Fibroblast of lung (primary cell): ENCODE results near the gene RTN4. TPM values are rescaled to one million over a fixed set of nuclear protein-coding genes. Genes with fewer than 3 reads are reported as not detected.

Experiments
- DNase-seq, 2 donors: peaks; one replicate each; pipeline versions ENCODE4 v3.0.0 to v3.0.0-alpha.2; 2010; ENCODE audit warnings: low read depth in 2 of 2
- H2AFZ ChIP-seq: 2 replicates; pipeline ENCODE4 v1.5.1; 2012; ENCODE audit warnings: low read length, control low read depth, inconsistent platforms
- H3K27ac ChIP-seq: 2 replicates; pipeline ENCODE4 v1.5.1; 2011; ENCODE audit warnings: low read length, control low read depth; ENCODE audit not compliant: insufficient read depth
- H3K27me3 ChIP-seq: 2 replicates; pipeline ENCODE4 v1.5.1; 2011; ENCODE audit warnings: mild to moderate bottlenecking, low read length; ENCODE audit not compliant: control insufficient read depth, insufficient read depth
- H3K36me3 ChIP-seq: 2 replicates; pipeline ENCODE4 v1.5.1; 2011; ENCODE audit warnings: low read length; ENCODE audit not compliant: control insufficient read depth, insufficient read depth
- H3K4me1 ChIP-seq: 2 replicates; pipeline ENCODE4 v1.5.1; 2011; ENCODE audit warnings: low read length; ENCODE audit not compliant: control insufficient read depth, insufficient read depth; ENCODE audit errors: extremely low read depth
- H3K4me2 ChIP-seq: 2 replicates; pipeline ENCODE4 v1.5.1; 2011; ENCODE audit warnings: low read length, control low read depth; ENCODE audit not compliant: insufficient read depth; ENCODE audit errors: extremely low read depth
- H3K4me3 ChIP-seq, 4 experiments: fragments of 200-600 bp in 1 of 4; sonication (generic) in 1 of 4; replicated peaks in 1 of 4; 2 replicates each; pipeline ENCODE4 v1.5.1; 2011 to 2016; ENCODE audit warnings: low read length in 4 of 4, low read depth in 3 of 4, mild to moderate bottlenecking in 3 of 4, control low read depth in 2 of 4, inconsistent platforms in 1 of 4, mixed read lengths in 1 of 4; ENCODE audit not compliant: insufficient read depth in 1 of 4; ENCODE audit errors: control extremely low read depth in 1 of 4
- H3K79me2 ChIP-seq: 2 replicates; pipeline ENCODE4 v1.5.1; 2012; ENCODE audit warnings: mild to moderate bottlenecking, low read length, inconsistent platforms; ENCODE audit not compliant: control insufficient read depth, insufficient read depth
- H3K9ac ChIP-seq: 2 replicates; pipeline ENCODE4 v1.5.1; 2011; ENCODE audit warnings: mild to moderate bottlenecking, low read length, control low read depth; ENCODE audit not compliant: insufficient read depth
- H3K9me3 ChIP-seq: 2 replicates; pipeline ENCODE4 v1.5.1; 2012; ENCODE audit warnings: low read depth, low read length; ENCODE audit not compliant: control insufficient read depth, insufficient read depth
- H4K20me1 ChIP-seq: 2 replicates; pipeline ENCODE4 v1.5.1; 2011; ENCODE audit warnings: low read length; ENCODE audit not compliant: control insufficient read depth, insufficient read depth; ENCODE audit errors: extremely low read depth
- CTCF ChIP-seq, 2 donors: IDR thresholded peaks in 1 of 2; conservative IDR thresholded peaks in 1 of 2; 1 replicate in 1 of 2; 2 replicates in 1 of 2; pipeline ENCODE4 v1.5.1; 2011 to 2012; ENCODE audit warnings: low read length in 2 of 2, control low read depth in 1 of 2, inconsistent platforms in 1 of 2, low read depth in 1 of 2, mild to moderate bottlenecking in 1 of 2
- EZH2 ChIP-seq: IDR thresholded peaks from 2 replicates; pipeline ENCODE4 v1.5.1; 2012; ENCODE audit warnings: low read length, control low read depth, mild to moderate bottlenecking; ENCODE audit errors: missing control alignments
- polyA plus RNA-seq, 2 donors: library from polyadenylated mRNA; depleted of rRNA in 1 of 2; stranded (reverse) in 1 of 2; unstranded in 1 of 2; fragments of >200 nt; gene quantifications; 2 replicates each; pipeline ENCODE4 v1.2.1, GENCODE V29; 2011 to 2012; ENCODE audit warnings: missing spikeins in 1 of 2
- total RNA-seq: library from RNA; depleted of rRNA; stranded (reverse); fragments of >200 nt; gene quantifications from 2 replicates; pipeline ENCODE4 v1.2.1, GENCODE V29; 2014

RTN4 gene
- total and polyA plus RNA-seq, 2 donors (not counting 1 experiment from before 2014, with no cell fraction given), result 560 to 1,326 TPM

- Histone ChIP-seq H4K20me1 (no peaks in the 10 kb centered on the region), H3K4me1 (no peaks in the 10 kb centered on the region), H2AFZ (no peak overlapping the region), H3K4me3 (no peak overlapping the region), H3K36me3 (peaks cover 14% of the 10 kb centered on the region), H3K9me3 (no peaks in the 10 kb centered on the region), H3K79me2 (peaks cover 22% of the 10 kb centered on the region), H3K4me2 (no peak overlapping the region), H3K9ac (no peak overlapping the region), H3K27me3 (no peaks in the 10 kb centered on the region), H3K27ac (no peak overlapping the region)
- no peak for DNase-seq
- no peak for TF ChIP-seq CTCF (conservative IDR thresholded peaks at IDR 0.05 in 1 of 2, IDR thresholded peaks at IDR 0.05 in 1 of 2; ENCODE audit: low read depth in 1 of 2, low read length in 2 of 2)
- no peak for TF ChIP-seq EZH2
Measured at GRCh38 chr2:54967759-54968365, 82.4 kb downstream of the RTN4 start.

GRCh38 chr2:54967269-54967668, 83.0 kb downstream of the RTN4 start:
- no peaks in the 10 kb centered on the region for H4K20me1 ChIP-seq
- H3K79me2 ChIP-seq, result peaks cover 16% of the 10 kb centered on the region
- no peak overlapping the region for H3K4me3 ChIP-seq
- H3K27ac ChIP-seq, result no peak overlapping the region
- no peak for DNase-seq
- no peak overlapping the region for H3K4me2 ChIP-seq
- no peak overlapping the region for H2AFZ ChIP-seq
- no peaks in the 10 kb centered on the region for H3K27me3 ChIP-seq
- no peak overlapping the region for H3K9ac ChIP-seq
- H3K9me3 ChIP-seq, result no peaks in the 10 kb centered on the region
- H3K4me1 ChIP-seq, result no peaks in the 10 kb centered on the region
- TF ChIP-seq CTCF (conservative IDR thresholded peaks at IDR 0.05 in 1 of 2, IDR thresholded peaks at IDR 0.05 in 1 of 2; ENCODE audit: low read depth in 1 of 2, low read length in 2 of 2) (no peak), EZH2 (no peak)
- peaks cover 13% of the 10 kb centered on the region for H3K36me3 ChIP-seq

DNA sequence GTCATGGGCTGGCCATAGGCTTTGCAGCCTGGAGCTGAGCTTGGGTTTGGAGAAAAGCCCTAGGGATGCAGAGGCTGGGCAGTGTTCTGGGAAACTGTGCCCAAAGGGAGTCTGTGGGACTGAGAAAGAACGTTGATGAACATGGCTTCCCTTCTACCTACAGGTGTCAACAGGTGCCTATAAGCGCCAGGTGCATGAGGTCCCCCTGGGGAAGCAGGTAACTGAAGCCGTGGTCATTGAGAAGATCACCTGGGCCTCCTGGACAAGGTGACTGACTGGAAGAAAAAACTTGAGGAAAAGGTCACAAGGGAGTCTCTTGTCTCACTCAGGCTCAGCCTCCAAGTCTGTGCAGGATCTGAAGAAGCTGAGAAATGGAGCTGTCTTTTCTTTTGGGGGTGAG, 83.4 kb downstream of the RTN4 start:
- no peaks in the 10 kb centered on the region for H3K4me1 ChIP-seq
- peaks cover 13% of the 10 kb centered on the region for H3K36me3 ChIP-seq
- H3K9me3 ChIP-seq, result no peaks in the 10 kb centered on the region
- no peaks in the 10 kb centered on the region for H4K20me1 ChIP-seq
- no peak overlapping the region for H3K27ac ChIP-seq
- H3K79me2 ChIP-seq, result peaks cover 15% of the 10 kb centered on the region
- DNase-seq, result no peak
- TF ChIP-seq EZH2, result no peak
- TF ChIP-seq CTCF (conservative IDR thresholded peaks at IDR 0.05 in 1 of 2, IDR thresholded peaks at IDR 0.05 in 1 of 2; ENCODE audit: low read depth in 1 of 2, low read length in 2 of 2), result no peak
- no peak overlapping the region for H2AFZ ChIP-seq
- H3K4me3 ChIP-seq, result no peak overlapping the region
- H3K27me3 ChIP-seq, result no peaks in the 10 kb centered on the region
- no peak overlapping the region for H3K4me2 ChIP-seq
- no peak overlapping the region for H3K9ac ChIP-seq
